HEK293 (cell line): ENCODE measurements around the gene RASL10B.

Source experiments
- CTCF ChIA-PET: fragments of 350-600 bp; formaldehyde crosslinking; extraction: SDS; loops from one replicate; lab custom pipeline; 2021; ENCODE audit warnings: antibody characterized with exemption; lab: Yijun Ruan, JAX
- POLR2A ChIA-PET: fragments of 300-600 bp; formaldehyde crosslinking; extraction: SDS; loops from one replicate; lab custom pipeline; 2020; ENCODE audit warnings: antibody characterized with exemption, inconsistent platforms; lab: Yijun Ruan, JAX
- H3K27ac ChIP-seq: fragments of 200-500 bp; sonication (Bioruptor generic); 2 replicates; pipeline ENCODE4 v1.5.1; 2014; ENCODE audit warnings: low read depth, low read length, control low read depth, inconsistent platforms; ENCODE audit errors: extremely low read depth
- H3K36me3 ChIP-seq, 2 experiments: fragments of 200-500 bp in 1 of 2; sonication (Bioruptor generic) in 1 of 2; 1 replicate in 1 of 2; 2 replicates in 1 of 2; pipeline ENCODE4 v1.5.1; 2014 to 2017; ENCODE audit warnings: inconsistent platforms in 2 of 2, low read length in 2 of 2; ENCODE audit not compliant: control insufficient read depth in 2 of 2, insufficient read depth in 1 of 2
- H3K4me1 ChIP-seq: fragments of 200-500 bp; sonication (Bioruptor generic); 2 replicates; pipeline ENCODE4 v1.5.1; 2014; ENCODE audit warnings: mild to moderate bottlenecking, low read length, inconsistent platforms; ENCODE audit not compliant: control insufficient read depth, insufficient read depth
- H3K4me3 ChIP-seq: 2 replicates; pipeline ENCODE4 v1.5.1; 2011; ENCODE audit warnings: low read depth, mild to moderate bottlenecking, control low read depth, low read length, moderate library complexity
- H3K9me3 ChIP-seq: fragments of 200-500 bp; sonication (Bioruptor generic); 2 replicates; pipeline ENCODE4 v1.5.1; 2014; ENCODE audit warnings: low read depth, low read length, inconsistent platforms; ENCODE audit not compliant: control insufficient read depth, insufficient read depth
- KLF1 ChIP-seq: fragments of 450-650 bp; formaldehyde crosslinking; IDR thresholded peaks from 2 replicates; pipeline ENCODE4 v1.5.1; 2016; ENCODE audit warnings: missing biosample characterization, missing genetic modification characterization
- MYNN ChIP-seq: fragments of 450-650 bp; formaldehyde crosslinking; IDR thresholded peaks from 2 replicates; pipeline ENCODE4 v1.5.1; 2016; ENCODE audit warnings: missing biosample characterization, missing genetic modification characterization, borderline replicate concordance
- PRDM1 ChIP-seq: fragments of 450-650 bp; formaldehyde crosslinking; IDR thresholded peaks from 2 replicates; pipeline ENCODE4; 2016; ENCODE audit warnings: missing biosample characterization, missing genetic modification characterization
- SETDB1 ChIP-seq: IDR thresholded peaks from one replicate; pipeline ENCODE4 v1.6.1; 2017; ENCODE audit warnings: mild to moderate bottlenecking, low read length, moderate library complexity, mixed read lengths; ENCODE audit not compliant: insufficient read length
- SP7 ChIP-seq: fragments of 450-650 bp; formaldehyde crosslinking; IDR thresholded peaks from 2 replicates; pipeline ENCODE4 v1.5.1; 2016; ENCODE audit warnings: missing biosample characterization, missing genetic modification characterization
- ZBTB8A ChIP-seq: fragments of 450-650 bp; formaldehyde crosslinking; IDR thresholded peaks from 2 replicates; pipeline ENCODE4 v1.5.1; 2016; ENCODE audit warnings: missing biosample characterization, missing genetic modification characterization
- ZIC2 ChIP-seq: fragments of 450-650 bp; formaldehyde crosslinking; IDR thresholded peaks from 2 replicates; pipeline ENCODE4 v1.5.1; 2016; ENCODE audit warnings: missing biosample characterization, missing genetic modification characterization
- ZNF112 ChIP-seq: fragments of 450-650 bp; formaldehyde crosslinking; IDR thresholded peaks from 2 replicates; pipeline ENCODE4 v1.5.0; 2017; ENCODE audit warnings: missing biosample characterization, missing genetic modification characterization
- ZNF211 ChIP-seq: fragments of 450-650 bp; formaldehyde crosslinking; IDR thresholded peaks from 2 replicates; pipeline ENCODE4 v1.5.1; 2016; ENCODE audit warnings: low read depth, missing biosample characterization, missing genetic modification characterization
- ZNF24 ChIP-seq: fragments of 450-650 bp; formaldehyde crosslinking; IDR thresholded peaks from 2 replicates; pipeline ENCODE4 v1.5.1; 2016; ENCODE audit warnings: missing biosample characterization, missing genetic modification characterization
- ZNF248 ChIP-seq: fragments of 450-650 bp; formaldehyde crosslinking; IDR thresholded peaks from 2 replicates; pipeline ENCODE4 v1.5.1; 2017; ENCODE audit warnings: missing biosample characterization, missing genetic modification characterization
- ZNF266 ChIP-seq: fragments of 450-650 bp; formaldehyde crosslinking; IDR thresholded peaks from 2 replicates; pipeline ENCODE4 v1.5.1; 2016; ENCODE audit warnings: missing biosample characterization, missing genetic modification characterization, low read depth
- ZNF302 ChIP-seq: fragments of 450-650 bp; formaldehyde crosslinking; IDR thresholded peaks from 2 replicates; pipeline ENCODE4 v1.5.1; 2016; ENCODE audit warnings: missing biosample characterization, missing genetic modification characterization, low read depth
- ZNF311 ChIP-seq: fragments of 450-650 bp; formaldehyde crosslinking; IDR thresholded peaks from 2 replicates; pipeline ENCODE4 v1.5.1; 2017; ENCODE audit warnings: missing biosample characterization, missing genetic modification characterization, borderline replicate concordance
- ZNF350 ChIP-seq: fragments of 450-650 bp; formaldehyde crosslinking; IDR thresholded peaks from 2 replicates; pipeline ENCODE4 v1.5.0; 2017; ENCODE audit warnings: missing biosample characterization, mild to moderate bottlenecking, missing genetic modification characterization
- ZNF501 ChIP-seq: fragments of 450-650 bp; formaldehyde crosslinking; IDR thresholded peaks from 2 replicates; pipeline ENCODE4 v1.5.1; 2016; ENCODE audit warnings: missing biosample characterization, missing genetic modification characterization
- ZNF561 ChIP-seq: fragments of 450-650 bp; IDR thresholded peaks from 2 replicates; pipeline ENCODE4 v1.5.1; 2018; ENCODE audit warnings: missing biosample characterization, missing genetic modification characterization, borderline replicate concordance
- ZNF677 ChIP-seq: fragments of 450-650 bp; IDR thresholded peaks from 2 replicates; pipeline ENCODE4 v1.5.0; 2018; ENCODE audit warnings: missing biosample characterization, mild to moderate bottlenecking, missing genetic modification characterization, moderate library complexity
- ZXDB ChIP-seq: fragments of 450-650 bp; formaldehyde crosslinking; IDR thresholded peaks from 2 replicates; pipeline ENCODE4 v1.5.1; 2016; ENCODE audit warnings: missing biosample characterization, missing genetic modification characterization
- TF ChIP-seq, protein P1 (sequence below): fragments of 450-650 bp; formaldehyde crosslinking; conservative IDR thresholded peaks from 2 replicates; pipeline ENCODE4 v1.5.1; 2016; ENCODE audit warnings: low read depth, missing biosample characterization, missing genetic modification characterization
- TF ChIP-seq, protein P2 (sequence below): fragments of 450-650 bp; formaldehyde crosslinking; IDR thresholded peaks from 2 replicates; pipeline ENCODE4 v1.5.1; 2016; ENCODE audit warnings: missing biosample characterization, missing genetic modification characterization
- TF ChIP-seq, protein P3 (sequence below): fragments of 450-650 bp; formaldehyde crosslinking; IDR thresholded peaks from 2 replicates; pipeline ENCODE4 v1.5.1; 2016; ENCODE audit warnings: missing biosample characterization, missing genetic modification characterization
- TF ChIP-seq, protein P4 (sequence below): fragments of 450-650 bp; formaldehyde crosslinking; IDR thresholded peaks from 2 replicates; pipeline ENCODE4 v1.5.1; 2016; ENCODE audit warnings: missing biosample characterization, missing genetic modification characterization, borderline replicate concordance
- TF ChIP-seq, protein P5 (sequence below): fragments of 450-650 bp; formaldehyde crosslinking; IDR thresholded peaks from 2 replicates; pipeline ENCODE4 v1.5.1; 2016; ENCODE audit warnings: missing biosample characterization, missing genetic modification characterization

The RASL10B gene

DNA sequence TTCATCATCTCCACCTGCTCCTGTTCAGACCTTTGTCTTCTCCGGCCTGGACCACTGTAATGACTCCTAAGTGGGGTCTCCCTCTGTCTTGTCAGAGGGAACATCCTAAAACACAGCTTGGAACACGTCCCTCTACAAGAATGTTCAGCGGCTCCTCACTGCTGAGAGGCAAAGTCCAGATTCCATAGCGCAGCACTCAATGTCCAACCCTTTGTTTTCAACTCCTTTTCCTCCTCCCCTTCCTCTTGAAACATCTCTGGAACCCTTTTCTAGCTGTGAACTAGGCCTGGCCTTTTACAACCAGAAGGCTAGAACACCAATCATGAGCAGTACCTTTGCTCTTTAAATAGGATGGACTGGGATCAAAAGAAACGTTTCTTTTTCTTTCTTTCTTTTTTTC is 30.2 kb downstream of the RASL10B start:
- POLR2A ChIA-PET = interaction anchor here (0.6 to 1.3 kb wide), 2 partner anchors 48 to 1092 kb away, joined by 8 read pairs; partner anchors contain the start of gene TAF15
- TF ChIP-seq ZNF248 (no peak), ZIC2 (tag by site-specific recombination) (no peak), SETDB1 (no peak), PRDM1 (tag by site-specific recombination) (no peak), KLF1 (tag by site-specific recombination) (no peak), ZNF24 (no peak), MYNN (tag by site-specific recombination) (no peak), ZNF211 (tag by site-specific recombination) (no peak), ZNF561 (tag by site-specific recombination) (no peak), SP7 (tag by site-specific recombination) (no peak), ZNF350 (no peak), ZXDB (no peak)
- TF ChIP-seq, protein P1, sequence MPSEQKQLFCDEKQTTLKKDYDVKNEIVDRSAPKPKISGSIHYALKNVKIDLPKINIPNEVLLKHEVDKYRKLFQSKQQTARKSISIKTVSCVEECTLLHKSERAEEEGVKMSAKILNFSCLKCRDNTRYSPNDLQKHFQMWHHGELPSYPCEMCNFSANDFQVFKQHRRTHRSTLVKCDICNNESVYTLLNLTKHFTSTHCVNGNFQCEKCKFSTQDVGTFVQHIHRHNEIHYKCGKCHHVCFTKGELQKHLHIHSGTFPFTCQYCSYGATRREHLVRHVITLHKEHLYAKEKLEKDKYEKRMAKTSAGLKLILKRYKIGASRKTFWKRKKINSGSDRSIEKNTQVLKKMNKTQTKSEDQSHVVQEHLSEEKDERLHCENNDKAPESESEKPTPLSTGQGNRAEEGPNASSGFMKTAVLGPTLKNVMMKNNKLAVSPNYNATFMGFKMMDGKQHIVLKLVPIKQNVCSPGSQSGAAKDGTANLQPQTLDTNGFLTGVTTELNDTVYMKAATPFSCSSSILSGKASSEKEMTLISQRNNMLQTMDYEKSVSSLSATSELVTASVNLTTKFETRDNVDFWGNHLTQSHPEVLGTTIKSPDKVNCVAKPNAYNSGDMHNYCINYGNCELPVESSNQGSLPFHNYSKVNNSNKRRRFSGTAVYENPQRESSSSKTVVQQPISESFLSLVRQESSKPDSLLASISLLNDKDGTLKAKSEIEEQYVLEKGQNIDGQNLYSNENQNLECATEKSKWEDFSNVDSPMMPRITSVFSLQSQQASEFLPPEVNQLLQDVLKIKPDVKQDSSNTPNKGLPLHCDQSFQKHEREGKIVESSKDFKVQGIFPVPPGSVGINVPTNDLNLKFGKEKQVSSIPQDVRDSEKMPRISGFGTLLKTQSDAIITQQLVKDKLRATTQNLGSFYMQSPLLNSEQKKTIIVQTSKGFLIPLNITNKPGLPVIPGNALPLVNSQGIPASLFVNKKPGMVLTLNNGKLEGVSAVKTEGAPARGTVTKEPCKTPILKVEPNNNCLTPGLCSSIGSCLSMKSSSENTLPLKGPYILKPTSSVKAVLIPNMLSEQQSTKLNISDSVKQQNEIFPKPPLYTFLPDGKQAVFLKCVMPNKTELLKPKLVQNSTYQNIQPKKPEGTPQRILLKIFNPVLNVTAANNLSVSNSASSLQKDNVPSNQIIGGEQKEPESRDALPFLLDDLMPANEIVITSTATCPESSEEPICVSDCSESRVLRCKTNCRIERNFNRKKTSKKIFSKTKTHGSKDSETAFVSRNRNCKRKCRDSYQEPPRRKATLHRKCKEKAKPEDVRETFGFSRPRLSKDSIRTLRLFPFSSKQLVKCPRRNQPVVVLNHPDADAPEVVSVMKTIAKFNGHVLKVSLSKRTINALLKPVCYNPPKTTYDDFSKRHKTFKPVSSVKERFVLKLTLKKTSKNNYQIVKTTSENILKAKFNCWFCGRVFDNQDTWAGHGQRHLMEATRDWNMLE (tag by site-specific recombination) = no peak
- TF ChIP-seq, protein P2, sequence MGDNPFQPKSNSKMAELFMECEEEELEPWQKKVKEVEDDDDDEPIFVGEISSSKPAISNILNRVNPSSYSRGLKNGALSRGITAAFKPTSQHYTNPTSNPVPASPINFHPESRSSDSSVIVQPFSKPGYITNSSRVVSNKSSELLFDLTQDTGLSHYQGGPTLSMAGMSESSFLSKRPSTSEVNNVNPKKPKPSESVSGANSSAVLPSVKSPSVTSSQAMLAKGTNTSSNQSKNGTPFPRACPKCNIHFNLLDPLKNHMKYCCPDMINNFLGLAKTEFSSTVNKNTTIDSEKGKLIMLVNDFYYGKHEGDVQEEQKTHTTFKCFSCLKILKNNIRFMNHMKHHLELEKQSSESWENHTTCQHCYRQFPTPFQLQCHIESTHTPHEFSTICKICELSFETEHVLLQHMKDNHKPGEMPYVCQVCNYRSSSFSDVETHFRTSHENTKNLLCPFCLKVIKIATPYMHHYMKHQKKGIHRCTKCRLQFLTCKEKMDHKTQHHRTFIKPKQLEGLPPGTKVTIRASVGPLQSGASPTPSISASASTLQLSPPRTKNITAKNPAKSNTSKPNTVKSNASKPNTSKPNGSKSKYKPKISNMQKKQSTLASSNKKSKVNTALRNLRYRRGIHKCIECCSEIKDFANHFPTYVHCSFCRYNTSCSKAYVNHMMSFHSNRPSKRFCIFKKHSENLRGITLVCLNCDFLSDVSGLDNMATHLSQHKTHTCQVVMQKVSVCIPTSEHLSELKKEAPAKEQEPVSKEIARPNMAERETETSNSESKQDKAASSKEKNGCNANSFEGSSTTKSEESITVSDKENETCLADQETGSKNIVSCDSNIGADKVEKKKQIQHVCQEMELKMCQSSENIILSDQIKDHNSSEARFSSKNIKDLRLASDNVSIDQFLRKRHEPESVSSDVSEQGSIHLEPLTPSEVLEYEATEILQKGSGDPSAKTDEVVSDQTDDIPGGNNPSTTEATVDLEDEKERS = no peak
- CTCF ChIA-PET = interaction anchor here (0.5 to 3.1 kb wide), 8 partner anchors 9 to 780 kb away, joined by 3 to 20 read pairs (median 3); partner anchors contain the start of gene SLFN12L

DNA sequence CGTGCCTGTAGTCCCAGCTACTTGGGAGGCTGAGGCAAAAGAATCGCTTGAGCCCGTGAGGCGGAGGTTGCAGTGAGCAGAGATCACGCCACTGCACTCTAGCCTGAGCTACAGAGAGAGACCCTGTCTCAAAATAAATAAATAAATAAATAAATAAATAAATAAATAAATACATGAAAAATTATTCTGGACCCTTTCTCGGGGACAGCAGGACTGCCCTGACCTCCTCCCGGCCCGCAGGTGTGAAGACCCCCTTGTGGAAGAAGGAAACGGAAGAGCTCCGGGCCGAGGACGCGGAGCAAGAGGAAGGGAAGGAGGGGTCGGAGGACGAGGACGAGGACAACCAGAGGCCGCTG is 32.3 kb downstream of the RASL10B start:
- Histone ChIP-seq H3K9me3 (no peaks in the 10 kb centered on the region), H3K4me3 (peak overlapping the region; percentile 9), H3K4me1 (no peaks in the 10 kb centered on the region; the same call in 1 of the 2 replicates), H3K27ac (no peak overlapping the region), H3K36me3 (no peaks in the 10 kb centered on the region)
- POLR2A ChIA-PET = interaction anchor here (0.7 to 2.5 kb wide), 13 partner anchors 18 to 185 kb away, joined by 3 to 85 read pairs (median 7); partner anchors contain the start of genes MMP28, PEX12, RASL10B and RDM1
- CTCF ChIA-PET = interaction anchor here (0.6 to 6.2 kb wide), 71 partner anchors 8 to 1182 kb away, joined by 3 to 118 read pairs (median 5); partner anchors contain the start of genes AP2B1, GAS2L2, LIG3 and MMP28
- TF ChIP-seq ZNF266 (tag by site-specific recombination) (peak; percentile 97), ZNF311 (no peak), ZBTB8A (tag by site-specific recombination) (peak; percentile 59; the same call in 1 of the 2 replicates), ZXDB (peak; percentile 51), ZNF677 (tag by site-specific recombination) (no peak), ZNF501 (tag by site-specific recombination) (no peak; the same call in 1 of the 2 replicates), ZNF302 (no peak), ZNF112 (tag by site-specific recombination) (no peak)
- TF ChIP-seq, protein P3, sequence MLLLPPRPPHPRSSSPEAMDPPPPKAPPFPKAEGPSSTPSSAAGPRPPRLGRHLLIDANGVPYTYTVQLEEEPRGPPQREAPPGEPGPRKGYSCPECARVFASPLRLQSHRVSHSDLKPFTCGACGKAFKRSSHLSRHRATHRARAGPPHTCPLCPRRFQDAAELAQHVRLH (tag by site-specific recombination) = peak; percentile 62; the same call in 1 of the 2 replicates
- TF ChIP-seq, protein P4, sequence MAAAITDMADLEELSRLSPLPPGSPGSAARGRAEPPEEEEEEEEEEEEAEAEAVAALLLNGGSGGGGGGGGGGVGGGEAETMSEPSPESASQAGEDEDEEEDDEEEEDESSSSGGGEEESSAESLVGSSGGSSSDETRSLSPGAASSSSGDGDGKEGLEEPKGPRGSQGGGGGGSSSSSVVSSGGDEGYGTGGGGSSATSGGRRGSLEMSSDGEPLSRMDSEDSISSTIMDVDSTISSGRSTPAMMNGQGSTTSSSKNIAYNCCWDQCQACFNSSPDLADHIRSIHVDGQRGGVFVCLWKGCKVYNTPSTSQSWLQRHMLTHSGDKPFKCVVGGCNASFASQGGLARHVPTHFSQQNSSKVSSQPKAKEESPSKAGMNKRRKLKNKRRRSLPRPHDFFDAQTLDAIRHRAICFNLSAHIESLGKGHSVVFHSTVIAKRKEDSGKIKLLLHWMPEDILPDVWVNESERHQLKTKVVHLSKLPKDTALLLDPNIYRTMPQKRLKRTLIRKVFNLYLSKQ (tag by site-specific recombination) = peak; percentile 82; the same call in 1 of the 2 replicates
- TF ChIP-seq, protein P5, sequence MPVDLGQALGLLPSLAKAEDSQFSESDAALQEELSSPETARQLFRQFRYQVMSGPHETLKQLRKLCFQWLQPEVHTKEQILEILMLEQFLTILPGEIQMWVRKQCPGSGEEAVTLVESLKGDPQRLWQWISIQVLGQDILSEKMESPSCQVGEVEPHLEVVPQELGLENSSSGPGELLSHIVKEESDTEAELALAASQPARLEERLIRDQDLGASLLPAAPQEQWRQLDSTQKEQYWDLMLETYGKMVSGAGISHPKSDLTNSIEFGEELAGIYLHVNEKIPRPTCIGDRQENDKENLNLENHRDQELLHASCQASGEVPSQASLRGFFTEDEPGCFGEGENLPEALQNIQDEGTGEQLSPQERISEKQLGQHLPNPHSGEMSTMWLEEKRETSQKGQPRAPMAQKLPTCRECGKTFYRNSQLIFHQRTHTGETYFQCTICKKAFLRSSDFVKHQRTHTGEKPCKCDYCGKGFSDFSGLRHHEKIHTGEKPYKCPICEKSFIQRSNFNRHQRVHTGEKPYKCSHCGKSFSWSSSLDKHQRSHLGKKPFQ (tag by site-specific recombination) = peak; percentile 93

More for the DNA sequence above, 30.2 kb downstream of the RASL10B start:
- H3K9me3 ChIP-seq = no peaks in the 10 kb centered on the region
- H3K27ac ChIP-seq = no peak overlapping the region
- no peak overlapping the region for H3K4me3 ChIP-seq
- no peaks in the 10 kb centered on the region; the same call in 1 of the 2 replicates for H3K4me1 ChIP-seq
- H3K36me3 ChIP-seq = no peaks in the 10 kb centered on the region
